Endothelial cell of umbilical vein (primary cell): ENCODE data around the gene TEX9. TPM values are rescaled to one million over a fixed set of nuclear protein-coding genes. Genes with fewer than 3 reads are reported as not detected.

Source experiments
- BruUV-seq: library from RNA; stranded (reverse); fragments of 400-500 nt; replicated peaks from 2 replicates; lab custom pipeline; 2021; lab: Mats Ljungman, UMichigan
- CTCF ChIA-PET: fragments of 300-600, 350-600 bp; sonication (Branson Sonifier 250); formaldehyde crosslinking; loops from one replicate; lab custom pipeline; 2021; ENCODE audit warnings: antibody characterized with exemption, inconsistent platforms; lab: Charles Lee
- POLR2A ChIA-PET: fragments of 300-600, 350-600 bp; sonication (Branson Sonifier 250); formaldehyde crosslinking; loops from one replicate; lab custom pipeline; 2021; ENCODE audit warnings: antibody characterized with exemption, inconsistent platforms; lab: Charles Lee
- DNase-seq: peaks from one replicate; pipeline ENCODE4 v3.0.0-alpha.2; 2011; ENCODE audit warnings: low read depth, low spot score
- FAIRE-seq: peaks from 2 replicates; lab custom pipeline; 2011; peaks lifted over from hg19 to GRCh38; lab: Jason Lieb, UNC
- H2AFZ ChIP-seq: 2 replicates; pipeline ENCODE4 v1.6.0; 2012; ENCODE audit warnings: low read depth, low read length, control low read depth, inconsistent platforms
- H3K27ac ChIP-seq: 2 replicates; pipeline ENCODE4 v1.5.1; 2011; ENCODE audit warnings: low read depth, mild to moderate bottlenecking, control low read depth, low read length, moderate library complexity; ENCODE audit not compliant: insufficient read depth
- H3K27me3 ChIP-seq, 2 experiments: 2 replicates each; pipeline versions ENCODE4 v1.6.0 to v1.6.1; 2011; ENCODE audit warnings: low read length in 2 of 2, mixed read lengths in 1 of 2; ENCODE audit not compliant: control insufficient read depth in 2 of 2, insufficient read depth in 2 of 2
- H3K36me3 ChIP-seq, 2 experiments: 2 replicates in 1 of 2; 3 replicates in 1 of 2; pipeline ENCODE4 v1.5.1; 2011; ENCODE audit warnings: low read length in 2 of 2, mild to moderate bottlenecking in 1 of 2, moderate library complexity in 1 of 2; ENCODE audit not compliant: control insufficient read depth in 2 of 2, insufficient read depth in 2 of 2; ENCODE audit errors: extremely low read depth in 1 of 2
- H3K4me1 ChIP-seq: 3 replicates; pipeline ENCODE4 v1.5.1; 2011; ENCODE audit warnings: mild to moderate bottlenecking, low read length; ENCODE audit not compliant: control insufficient read depth, insufficient read depth; ENCODE audit errors: extremely low read depth
- H3K4me2 ChIP-seq: 2 replicates; pipeline ENCODE4 v1.6.1; 2011; ENCODE audit warnings: low read length, control low read depth, mixed read lengths; ENCODE audit not compliant: insufficient read depth
- H3K4me3 ChIP-seq, 3 experiments: fragments of 200-600 bp in 1 of 3; sonication (generic), shearing (Covaris generic) in 1 of 3; replicated peaks in 1 of 3; 2 replicates each; pipeline ENCODE4 v1.5.1; 2011 to 2016; ENCODE audit warnings: control low read depth in 3 of 3, low read length in 3 of 3, mild to moderate bottlenecking in 2 of 3, inconsistent platforms in 1 of 3, low read depth in 1 of 3, moderate library complexity in 1 of 3; ENCODE audit not compliant: insufficient read depth in 1 of 3
- H3K79me2 ChIP-seq: 2 replicates; pipeline ENCODE4 v1.6.0; 2012; ENCODE audit warnings: low read length, inconsistent platforms; ENCODE audit not compliant: control insufficient read depth, insufficient read depth
- H3K9ac ChIP-seq: replicated peaks from 2 replicates; pipeline ENCODE3; 2011; ENCODE audit warnings: low read length, control low read depth; ENCODE audit not compliant: insufficient read depth; ENCODE audit errors: extremely low read depth
- H3K9me1 ChIP-seq: replicated peaks from 3 replicates; pipeline ENCODE4 v1.6.0; 2011; ENCODE audit warnings: mild to moderate bottlenecking, low read length; ENCODE audit not compliant: control insufficient read depth, insufficient read depth; ENCODE audit errors: extremely low read depth
- H3K9me3 ChIP-seq: replicated peaks from 2 replicates; pipeline ENCODE4 v1.5.1; 2012; ENCODE audit warnings: low read length, inconsistent platforms; ENCODE audit not compliant: control insufficient read depth, insufficient read depth
- H4K20me1 ChIP-seq: replicated peaks from 2 replicates; pipeline ENCODE3; 2011; ENCODE audit warnings: mild to moderate bottlenecking, low read length; ENCODE audit not compliant: control insufficient read depth, insufficient read depth; ENCODE audit errors: extremely low read depth
- EZH2 ChIP-seq: IDR thresholded peaks from 2 replicates; pipeline ENCODE4 v1.6.1; 2012; ENCODE audit warnings: borderline replicate concordance, low read depth, mild to moderate bottlenecking, moderate library complexity, low read length, inconsistent platforms; ENCODE audit not compliant: severe bottlenecking
- FOS ChIP-seq: IDR thresholded peaks from 2 replicates; pipeline ENCODE4 v1.6.1; 2011; ENCODE audit warnings: mild to moderate bottlenecking, low read length, moderate library complexity, borderline replicate concordance; ENCODE audit not compliant: insufficient read depth
- GATA2 ChIP-seq: IDR thresholded peaks from 2 replicates; pipeline ENCODE4 v1.7.0; 2011; ENCODE audit warnings: low read depth, mild to moderate bottlenecking, moderate library complexity, mixed read lengths, low read length; ENCODE audit not compliant: insufficient read length, insufficient read depth
- JUN ChIP-seq: IDR thresholded peaks from 2 replicates; pipeline ENCODE4 v1.6.1; 2011; ENCODE audit warnings: borderline replicate concordance, low read depth; ENCODE audit not compliant: insufficient read length, insufficient read depth
- MYC ChIP-seq: IDR thresholded peaks from one replicate; pipeline ENCODE4 v1.6.1; 2011; ENCODE audit warnings: mild to moderate bottlenecking, low read depth, low read length
- POLR2A ChIP-seq: IDR thresholded peaks from 2 replicates; pipeline ENCODE4 v1.6.1; 2012; ENCODE audit warnings: low read depth, mild to moderate bottlenecking, control low read depth, low read length
- POLR2AphosphoS5 ChIP-seq: IDR thresholded peaks from 2 replicates; pipeline ENCODE4 v1.6.1; 2012; ENCODE audit warnings: low read depth, mild to moderate bottlenecking, control low read depth, low read length, moderate library complexity; ENCODE audit not compliant: insufficient read depth
- dilution Hi-C: fragments of 300-500 bp; cut with MboI; formaldehyde crosslinking; loops from one replicate; pipeline ENCODE4 v1.15.0; 2019; ENCODE audit warnings: low sequenced_read_pairs; ENCODE audit not compliant: extremely low pct_ligation_motif_present
- intact Hi-C: fragments of 100-400 bp; cut with micrococcal nuclease; formaldehyde crosslinking; loops from one replicate; pipeline ENCODE4 v1.10.0; 2022
- polyA plus RNA-seq, 4 experiments: library from polyadenylated mRNA; depleted of rRNA in 3 of 4; stranded (reverse) in 3 of 4; unstranded in 1 of 4; fragments of >200 nt; gene quantifications; 2 replicates each; pipeline versions ENCODE4 v1.2.1 to v1.2.3, GENCODE V29; 2011 to 2012; ENCODE audit warnings: missing spikeins in 1 of 4
- total RNA-seq: library from RNA; stranded (reverse); gene quantifications from 2 replicates; pipeline ENCODE4 v1.2.3, GENCODE V29; 2021
- TF ChIP-seq, protein P1 (sequence below), 2 donors: IDR thresholded peaks; 1 replicate in 1 of 2; 2 replicates in 1 of 2; pipeline ENCODE4 v1.5.1; 2011; ENCODE audit warnings: low read length in 2 of 2, mild to moderate bottlenecking in 2 of 2, moderate library complexity in 2 of 2, control low read depth in 1 of 2, inconsistent platforms in 1 of 2, low read depth in 1 of 2; ENCODE audit not compliant: insufficient read depth in 1 of 2; ENCODE audit errors: extremely low read depth in 1 of 2
- TF ChIP-seq, protein P2 (sequence below): IDR thresholded peaks from 2 replicates; pipeline ENCODE4 v1.6.1; 2011; ENCODE audit not compliant: insufficient read depth, insufficient read length

Gene TEX9
- total and polyA plus RNA-seq, 2 donors (not counting 3 experiments of a cell fraction or from before 2014, with no cell fraction given) = 0.33 to 1.7 TPM

DNA sequence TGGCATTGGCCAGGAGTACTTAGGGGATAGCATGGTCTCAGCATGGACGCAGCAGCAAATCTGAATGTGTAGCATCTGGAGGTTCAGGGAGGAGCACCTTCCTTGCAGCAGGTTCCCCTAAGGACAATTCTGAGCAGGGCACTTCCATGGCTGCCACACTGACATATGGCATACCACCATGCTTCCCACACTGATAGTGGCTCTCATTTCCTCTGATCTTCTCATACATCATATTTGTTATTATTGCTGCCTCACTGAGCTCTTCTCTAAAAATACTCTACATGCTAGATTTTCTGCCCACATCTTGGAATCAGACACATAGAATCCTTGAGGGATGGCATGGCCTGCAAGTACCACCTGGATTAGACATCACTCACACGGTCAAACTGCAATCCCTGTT is 107.1 kb downstream of the TEX9 start:
- TF ChIP-seq, protein P1, sequence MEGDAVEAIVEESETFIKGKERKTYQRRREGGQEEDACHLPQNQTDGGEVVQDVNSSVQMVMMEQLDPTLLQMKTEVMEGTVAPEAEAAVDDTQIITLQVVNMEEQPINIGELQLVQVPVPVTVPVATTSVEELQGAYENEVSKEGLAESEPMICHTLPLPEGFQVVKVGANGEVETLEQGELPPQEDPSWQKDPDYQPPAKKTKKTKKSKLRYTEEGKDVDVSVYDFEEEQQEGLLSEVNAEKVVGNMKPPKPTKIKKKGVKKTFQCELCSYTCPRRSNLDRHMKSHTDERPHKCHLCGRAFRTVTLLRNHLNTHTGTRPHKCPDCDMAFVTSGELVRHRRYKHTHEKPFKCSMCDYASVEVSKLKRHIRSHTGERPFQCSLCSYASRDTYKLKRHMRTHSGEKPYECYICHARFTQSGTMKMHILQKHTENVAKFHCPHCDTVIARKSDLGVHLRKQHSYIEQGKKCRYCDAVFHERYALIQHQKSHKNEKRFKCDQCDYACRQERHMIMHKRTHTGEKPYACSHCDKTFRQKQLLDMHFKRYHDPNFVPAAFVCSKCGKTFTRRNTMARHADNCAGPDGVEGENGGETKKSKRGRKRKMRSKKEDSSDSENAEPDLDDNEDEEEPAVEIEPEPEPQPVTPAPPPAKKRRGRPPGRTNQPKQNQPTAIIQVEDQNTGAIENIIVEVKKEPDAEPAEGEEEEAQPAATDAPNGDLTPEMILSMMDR (IDR thresholded peaks at IDR 0.05; ENCODE audit: extremely low read depth in 1 of 2, insufficient read depth in 1 of 2, low read depth in 1 of 2, low read length in 2 of 2) = no peak
- TF ChIP-seq EZH2 = no peak
- TF ChIP-seq GATA2 = no peak
- TF ChIP-seq JUN = no peak
- TF ChIP-seq POLR2A = no peak
- no peak for TF ChIP-seq MYC
- no peak for TF ChIP-seq POLR2AphosphoS5
- TF ChIP-seq, protein P2, sequence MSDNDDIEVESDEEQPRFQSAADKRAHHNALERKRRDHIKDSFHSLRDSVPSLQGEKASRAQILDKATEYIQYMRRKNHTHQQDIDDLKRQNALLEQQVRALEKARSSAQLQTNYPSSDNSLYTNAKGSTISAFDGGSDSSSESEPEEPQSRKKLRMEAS = no peak
- no peak for TF ChIP-seq FOS
- no peaks in the 10 kb centered on the region for H3K9me1 ChIP-seq
- no peaks in the 10 kb centered on the region for H4K20me1 ChIP-seq
- no peak overlapping the region for H2AFZ ChIP-seq
- ChIA-PET POLR2A (no interaction called here), CTCF (interaction anchor here (1.1 kb wide), 1 partner anchor 19 kb away, joined by 3 read pairs; no protein-coding TSS in a partner anchor)
- H3K4me2 ChIP-seq = no peak overlapping the region
- dilution Hi-C loops (no loop called here), intact Hi-C loops (no loop called here)
- H3K36me3 ChIP-seq = no peaks in the 10 kb centered on the region
- FAIRE-seq = no peak
- DNase-seq = no peak
- no TSS peak for BruUV-seq
- no peak overlapping the region for H3K27ac ChIP-seq
- no peak overlapping the region for H3K4me3 ChIP-seq
- peaks cover 15 to 29% of the 10 kb centered on the region in 2 experiments for H3K27me3 ChIP-seq
- H3K9ac ChIP-seq = no peak overlapping the region
- H3K9me3 ChIP-seq = no peaks in the 10 kb centered on the region
- H3K79me2 ChIP-seq = no peaks in the 10 kb centered on the region
- H3K4me1 ChIP-seq = no peaks in the 10 kb centered on the region
